ENCODE data around the gene CASKIN1. TPM values are rescaled to one million over a fixed set of nuclear protein-coding genes. Genes with fewer than 3 reads are reported as not detected.

Gene CASKIN1
- total and polyA plus RNA-seq, 12 donors, result 0.06 to 5.2 (median 1.3) TPM; not detected in 3

DNA sequence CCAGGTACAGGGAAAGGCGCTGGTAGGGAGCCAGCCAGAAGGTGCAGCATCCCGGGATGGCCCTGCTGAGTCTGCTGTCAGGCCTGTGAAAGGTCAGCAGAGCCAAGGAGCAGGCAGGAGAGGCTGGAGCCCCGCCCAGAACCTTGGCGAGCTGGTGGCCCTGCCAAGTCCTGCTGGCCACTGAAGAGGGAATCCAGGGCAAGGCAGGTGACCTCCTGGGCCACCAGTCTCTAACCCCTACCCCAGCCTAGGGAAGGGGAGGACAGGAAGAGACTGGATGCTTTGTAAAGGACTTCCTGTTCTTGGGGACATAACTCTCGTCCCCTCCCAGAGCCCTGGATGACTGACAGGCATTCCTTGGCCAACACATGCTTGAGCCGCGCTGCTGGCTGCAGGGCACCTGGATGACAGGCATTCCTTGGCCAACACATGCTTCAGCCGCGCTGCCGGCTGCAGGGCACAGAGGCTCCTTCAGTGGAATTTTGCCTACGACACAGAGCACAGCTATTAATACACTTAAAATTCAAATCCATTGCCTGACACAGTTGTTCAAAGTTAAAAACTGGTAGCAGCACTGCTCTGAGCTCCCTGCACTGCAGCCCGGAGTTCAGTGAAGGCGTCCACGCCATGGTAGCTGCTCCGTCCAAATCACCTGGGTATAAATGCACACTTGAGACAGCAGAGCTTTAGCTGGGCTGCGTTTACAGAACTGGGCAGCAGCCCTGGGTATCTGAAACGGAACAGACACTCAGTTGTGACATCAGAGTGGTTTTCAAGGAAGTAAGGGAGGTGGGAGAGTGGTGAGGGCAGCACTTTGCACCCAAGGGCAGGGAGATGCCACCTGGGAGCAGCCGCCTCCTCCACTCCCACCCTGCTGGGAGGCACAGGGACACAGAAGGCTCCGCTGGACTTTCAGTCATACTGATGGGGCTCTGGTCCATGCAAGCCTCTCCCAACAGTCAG lies 16.2 kb upstream of the CASKIN1 start:
- intact Hi-C loops (cut with DNase I), result no loop called here
- peak overlapping the region; percentile 36 to 72 (median 42) for H3K27ac ChIP-seq
- H3K9me3 ChIP-seq (replicated peaks in 1 of 3), result no peaks in the 10 kb centered on the region
- peaks cover 0 to 26% of the 10 kb centered on the region in 2 donors for H3K36me3 ChIP-seq (replicated peaks in 1 of 2)
- peaks cover 24 to 28% of the 10 kb centered on the region in 2 donors for H3K4me1 ChIP-seq (replicated peaks in 1 of 2)
- TF ChIP-seq, protein P1, sequence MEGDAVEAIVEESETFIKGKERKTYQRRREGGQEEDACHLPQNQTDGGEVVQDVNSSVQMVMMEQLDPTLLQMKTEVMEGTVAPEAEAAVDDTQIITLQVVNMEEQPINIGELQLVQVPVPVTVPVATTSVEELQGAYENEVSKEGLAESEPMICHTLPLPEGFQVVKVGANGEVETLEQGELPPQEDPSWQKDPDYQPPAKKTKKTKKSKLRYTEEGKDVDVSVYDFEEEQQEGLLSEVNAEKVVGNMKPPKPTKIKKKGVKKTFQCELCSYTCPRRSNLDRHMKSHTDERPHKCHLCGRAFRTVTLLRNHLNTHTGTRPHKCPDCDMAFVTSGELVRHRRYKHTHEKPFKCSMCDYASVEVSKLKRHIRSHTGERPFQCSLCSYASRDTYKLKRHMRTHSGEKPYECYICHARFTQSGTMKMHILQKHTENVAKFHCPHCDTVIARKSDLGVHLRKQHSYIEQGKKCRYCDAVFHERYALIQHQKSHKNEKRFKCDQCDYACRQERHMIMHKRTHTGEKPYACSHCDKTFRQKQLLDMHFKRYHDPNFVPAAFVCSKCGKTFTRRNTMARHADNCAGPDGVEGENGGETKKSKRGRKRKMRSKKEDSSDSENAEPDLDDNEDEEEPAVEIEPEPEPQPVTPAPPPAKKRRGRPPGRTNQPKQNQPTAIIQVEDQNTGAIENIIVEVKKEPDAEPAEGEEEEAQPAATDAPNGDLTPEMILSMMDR (IDR thresholded peaks at IDR 0.05), result no peak
- peak in 1 of 2 donors; percentile 25 for TF ChIP-seq POLR2A (IDR thresholded peaks at IDR 0.05)
- H3K27me3 ChIP-seq, result no peaks in the 10 kb centered on the region
- peak in 6 of 7 donors; percentile 45 to 78 (median 70) for DNase-seq
- H3K4me3 ChIP-seq, result no peak overlapping the region
- WGBS, 4 donors, result 39 to 62% (median 49%) methylated on average over 12 to 19 of the region's 19 CpGs

DNA sequence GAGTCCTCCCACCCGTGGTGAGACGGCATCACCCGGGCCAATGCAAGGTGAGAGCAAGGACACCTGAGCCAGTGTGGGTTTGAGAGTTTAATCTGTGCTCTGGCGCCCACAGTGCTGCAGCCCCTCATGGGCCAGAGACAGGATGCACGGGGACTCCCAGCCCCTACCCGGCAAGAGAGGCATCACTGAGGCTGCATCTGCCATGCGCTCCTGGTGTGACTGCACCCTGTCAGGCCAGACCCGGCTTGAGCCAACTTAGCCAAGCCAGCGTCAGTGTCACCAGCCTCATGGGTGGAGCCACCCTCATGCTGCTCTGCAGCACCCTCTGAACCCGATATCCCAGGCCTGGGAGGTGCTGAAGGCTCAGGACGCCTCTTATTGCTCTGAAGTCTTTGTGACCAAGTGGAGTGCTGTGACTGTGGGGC lies 15.5 kb upstream of the CASKIN1 start:
- Histone ChIP-seq H3K4me1 (replicated peaks in 1 of 2) (peaks cover 24 to 28% of the 10 kb centered on the region in 2 donors), H3K4me3 (no peak overlapping the region), H3K27me3 (no peaks in the 10 kb centered on the region), H3K9me3 (replicated peaks in 1 of 3) (no peaks in the 10 kb centered on the region), H3K36me3 (replicated peaks in 1 of 2) (peaks cover 0 to 33% of the 10 kb centered on the region in 2 donors), H3K27ac (peak overlapping the region in 4 of 5 donors; percentile 36 to 72 (median 50))
- DNase-seq, result peak in 4 of 7 donors; percentile 52 to 70 (median 60)
- WGBS, 4 donors, result 43 to 67% (median 64%) methylated on average over 4 to 11 of the region's 11 CpGs
- intact Hi-C loops (cut with DNase I), result no loop called here
- TF ChIP-seq POLR2A (IDR thresholded peaks at IDR 0.05), result peak in 1 of 2 donors; percentile 7
- TF ChIP-seq, protein P1 (IDR thresholded peaks at IDR 0.05), result no peak

DNA sequence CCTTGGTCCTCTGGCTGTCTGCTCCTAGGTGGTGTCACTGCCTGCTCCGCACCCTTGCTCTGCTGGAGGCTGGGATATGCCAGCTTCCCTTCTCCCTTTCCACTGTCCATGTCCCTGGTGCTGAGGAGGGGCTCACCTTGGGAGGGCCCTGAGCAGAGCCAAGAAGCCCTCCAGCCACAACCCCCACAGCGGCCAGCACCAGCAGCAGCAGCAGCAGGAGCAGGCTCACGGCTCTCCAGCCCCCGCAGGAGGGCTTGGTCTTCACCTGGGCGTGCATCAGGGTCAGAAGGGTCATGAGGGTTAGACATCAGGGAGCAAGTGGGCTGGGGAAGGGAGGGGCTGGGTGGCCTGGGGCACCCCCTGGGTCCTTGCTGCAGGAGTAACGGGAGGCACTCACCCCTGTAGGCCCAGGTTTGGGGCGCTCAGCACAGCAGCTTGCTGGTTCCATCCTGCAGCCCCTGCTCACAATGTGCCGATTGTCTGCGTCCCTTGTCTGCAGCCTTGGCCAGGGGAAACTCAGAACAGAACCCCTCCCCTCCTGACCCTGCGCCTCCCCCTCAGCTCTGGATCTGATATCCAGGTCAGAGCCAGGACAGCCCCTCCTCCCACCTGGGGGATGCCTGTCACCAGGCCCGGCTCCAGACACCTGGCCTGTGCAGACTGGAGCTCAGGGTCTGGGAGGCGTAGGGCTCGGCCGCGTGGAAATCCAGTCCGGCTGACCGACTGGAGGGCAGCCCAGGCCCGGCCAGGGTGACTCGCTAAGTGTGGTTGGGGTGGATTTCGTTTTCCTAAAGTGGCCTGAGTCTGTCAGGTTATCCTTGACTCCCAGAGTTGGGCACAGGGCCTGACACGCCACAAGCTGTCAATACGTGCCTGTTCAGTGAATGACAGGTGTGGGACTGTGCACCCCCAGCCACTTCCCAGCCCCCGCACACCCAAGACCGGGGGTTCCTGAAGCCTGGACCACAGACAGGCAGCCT lies 14.3 kb upstream of the CASKIN1 start, which contains the start of gene BRICD5:
TSS of gene BRICD5 (minus strand) at position 478 of the 980 bp plus-strand sequence. CDS start at position 448, 30 bp downstream.
- Histone ChIP-seq H3K9me3 (replicated peaks in 1 of 3) (no peaks in the 10 kb centered on the region), H3K27ac (peak within 1 kb of the TSS in 2 of 5 donors; percentile 42 to 72), H3K4me1 (replicated peaks in 1 of 2) (peaks cover 24 to 40% of the 10 kb centered on the region in 2 donors), H3K36me3 (replicated peaks in 1 of 2) (peaks cover 0 to 35% of the 10 kb centered on the region in 2 donors), H3K27me3 (no peaks in the 10 kb centered on the region), H3K4me3 (no peak within 1 kb of the TSS)
- TF ChIP-seq, protein P1 (IDR thresholded peaks at IDR 0.05), result no peak
- no peak for TF ChIP-seq POLR2A (IDR thresholded peaks at IDR 0.05)
- 38 to 85% (median 69%) methylated on average over 5 to 24 of the region's 24 CpGs for WGBS, 4 donors
- no peak for DNase-seq
- intact Hi-C loops (cut with DNase I), result no loop called here
